Lower leg skin (tissue), 4 donors: ENCODE data around the gene PROSER2. TPM values are rescaled to one million over a fixed set of nuclear protein-coding genes. Genes with fewer than 3 reads are reported as not detected.

Source experiments
- DNase-seq, 2 donors: peaks; one replicate each; pipeline ENCODE4 v3.0.0-alpha.2; 2019; ENCODE audit warnings: low spot score in 2 of 2
- H3K4me3 ChIP-seq: fragments of 200-600 bp; sonication (generic); 2 replicates; pipeline ENCODE4 v1.5.1; 2017; ENCODE audit warnings: mild to moderate bottlenecking, low read depth; ENCODE audit not compliant: poor library complexity, severe bottlenecking
- POLR2A ChIP-seq, 2 donors: fragments of 450-650 bp; IDR thresholded peaks; one replicate each; pipeline ENCODE4 v1.6.1; 2016 to 2017; ENCODE audit warnings: antibody characterized with exemption in 2 of 2, mild to moderate bottlenecking in 1 of 2, moderate library complexity in 1 of 2
- WGBS, 2 donors: methylation state at CpG; one replicate each; pipeline ENCODE4 v1.1.5; 2018; 5-methylcytosine and 5-hydroxymethylcytosine counted together
- intact Hi-C: fragments of 100-400 bp; cut with DNase I; formaldehyde crosslinking; loops from one replicate; pipeline ENCODE4 v1.15.0; 2023; ENCODE audit warnings: low total_unique reads
- total RNA-seq, 4 donors: library from RNA; depleted of rRNA; stranded (reverse); fragments of >200 nt; gene quantifications; one replicate each; pipeline ENCODE4 v1.1.0, GENCODE V29; 2016
- TF ChIP-seq, protein P1 (sequence below), 3 donors: fragments of 450-650 bp; IDR thresholded peaks; one replicate each; pipeline ENCODE4 v1.5.1; 2016; ENCODE audit warnings: antibody characterized with exemption in 3 of 3, mild to moderate bottlenecking in 3 of 3, moderate library complexity in 2 of 3

The PROSER2 gene
- total RNA-seq, 4 donors from 2014 or later, result 5.6 to 14.7 (median 9.1) TPM

DNA sequence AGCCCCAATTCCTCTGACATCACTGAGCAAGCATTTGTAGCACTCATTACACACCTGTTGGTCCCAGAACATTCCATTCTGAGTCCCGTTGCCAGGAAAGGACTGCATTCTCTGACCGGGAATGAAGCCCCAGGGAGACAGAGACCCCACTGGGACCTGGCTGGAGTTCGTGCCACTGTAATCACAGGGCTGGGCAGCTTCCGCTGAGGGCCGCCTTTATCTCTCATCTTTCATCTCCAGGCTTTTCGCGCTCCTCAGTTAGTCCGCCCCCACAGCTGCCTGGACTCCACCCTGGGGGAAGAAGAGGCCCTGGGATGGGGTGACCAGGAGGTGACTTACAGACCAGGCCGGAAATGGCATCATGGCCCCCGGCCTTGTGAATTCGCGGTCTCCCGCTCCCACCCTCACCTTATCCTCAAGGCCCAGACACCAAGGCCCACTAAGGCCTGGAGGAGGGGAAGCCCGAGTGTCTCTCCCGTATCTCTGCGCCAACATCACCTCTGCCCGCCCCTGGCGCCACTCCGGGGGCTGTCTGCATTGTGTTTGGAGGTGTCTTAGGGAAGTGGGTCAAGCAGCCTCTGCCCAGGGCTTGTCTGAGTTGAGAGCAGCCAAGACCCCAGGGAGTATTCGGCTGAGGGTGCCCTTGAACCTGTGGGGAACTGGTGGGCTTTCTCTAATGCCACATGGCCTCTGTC, 75.4 kb downstream of the PROSER2 start:
- no peak for DNase-seq
- H3K4me3 ChIP-seq, result no peak overlapping the region
- 69 to 82% methylated on average over 20 of the region's 20 CpGs for WGBS, 2 donors
- intact Hi-C loops, result no loop called here
- TF ChIP-seq, protein P1, sequence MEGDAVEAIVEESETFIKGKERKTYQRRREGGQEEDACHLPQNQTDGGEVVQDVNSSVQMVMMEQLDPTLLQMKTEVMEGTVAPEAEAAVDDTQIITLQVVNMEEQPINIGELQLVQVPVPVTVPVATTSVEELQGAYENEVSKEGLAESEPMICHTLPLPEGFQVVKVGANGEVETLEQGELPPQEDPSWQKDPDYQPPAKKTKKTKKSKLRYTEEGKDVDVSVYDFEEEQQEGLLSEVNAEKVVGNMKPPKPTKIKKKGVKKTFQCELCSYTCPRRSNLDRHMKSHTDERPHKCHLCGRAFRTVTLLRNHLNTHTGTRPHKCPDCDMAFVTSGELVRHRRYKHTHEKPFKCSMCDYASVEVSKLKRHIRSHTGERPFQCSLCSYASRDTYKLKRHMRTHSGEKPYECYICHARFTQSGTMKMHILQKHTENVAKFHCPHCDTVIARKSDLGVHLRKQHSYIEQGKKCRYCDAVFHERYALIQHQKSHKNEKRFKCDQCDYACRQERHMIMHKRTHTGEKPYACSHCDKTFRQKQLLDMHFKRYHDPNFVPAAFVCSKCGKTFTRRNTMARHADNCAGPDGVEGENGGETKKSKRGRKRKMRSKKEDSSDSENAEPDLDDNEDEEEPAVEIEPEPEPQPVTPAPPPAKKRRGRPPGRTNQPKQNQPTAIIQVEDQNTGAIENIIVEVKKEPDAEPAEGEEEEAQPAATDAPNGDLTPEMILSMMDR (IDR thresholded peaks at IDR 0.05), result no peak
- no peak for TF ChIP-seq POLR2A (IDR thresholded peaks at IDR 0.05)

DNA sequence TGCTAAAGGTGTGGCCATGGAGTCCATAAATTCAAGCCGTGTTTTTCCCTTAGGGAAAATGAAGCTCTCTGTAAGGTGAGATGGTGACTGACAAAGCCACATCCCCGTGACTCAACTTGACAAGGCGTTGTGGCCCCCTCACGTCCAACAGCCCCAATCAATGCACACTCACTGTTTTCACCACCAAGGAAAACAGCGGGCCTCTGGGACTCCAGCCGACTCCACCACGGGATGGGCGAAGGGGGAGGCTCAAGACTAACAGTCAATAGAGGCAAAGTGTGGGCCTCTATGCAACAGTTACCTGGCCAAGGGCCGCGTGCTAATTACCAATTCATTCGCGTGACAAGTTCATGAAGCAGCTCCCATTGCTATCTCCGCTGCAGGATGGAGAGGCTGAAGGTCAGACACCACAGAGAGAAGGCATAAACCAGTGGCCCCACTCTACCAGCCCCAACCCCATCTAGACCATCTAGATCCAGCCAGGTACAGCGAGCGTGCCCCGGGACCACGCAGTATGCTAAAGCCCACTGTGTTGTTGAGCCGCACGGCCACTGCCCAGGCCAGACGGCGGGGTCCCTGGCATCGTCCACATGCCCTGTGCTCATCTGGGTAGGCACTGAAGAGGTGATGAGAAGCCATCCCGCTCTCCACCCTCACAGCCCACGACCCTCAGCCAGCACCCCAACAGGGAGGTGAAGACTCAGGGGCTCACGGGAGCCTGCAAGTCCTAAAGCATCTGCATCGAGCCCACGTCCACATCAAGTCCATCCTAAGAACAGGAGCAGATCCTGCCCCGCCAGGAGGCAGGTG, 76.1 kb downstream of the PROSER2 start:
- DNase-seq, result no peak
- WGBS, 2 donors, result 90 to 92% methylated on average over 24 to 28 of the region's 28 CpGs
- H3K4me3 ChIP-seq, result no peak overlapping the region
- intact Hi-C loops, result no loop called here
- TF ChIP-seq, protein P1 (IDR thresholded peaks at IDR 0.05), result no peak
- no peak for TF ChIP-seq POLR2A (IDR thresholded peaks at IDR 0.05)

DNA sequence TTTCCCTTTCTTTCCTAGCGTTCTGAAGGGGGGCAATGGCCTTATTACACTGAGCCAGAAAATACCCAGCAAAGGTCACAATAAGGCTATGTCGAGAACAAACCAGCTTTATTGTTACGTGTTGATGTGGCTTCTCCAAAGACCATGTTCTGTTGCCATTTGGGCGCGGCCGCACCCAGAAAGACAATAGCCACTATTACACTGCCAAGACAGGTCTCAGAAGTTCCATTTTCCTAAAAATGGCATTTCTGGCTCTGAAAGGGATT, 77.8 kb downstream of the PROSER2 start:
- intact Hi-C loops, result no loop called here
- WGBS, 2 donors, result 82 to 85% methylated on average over 6 of the region's 6 CpGs
- no peak for TF ChIP-seq POLR2A (IDR thresholded peaks at IDR 0.05)
- TF ChIP-seq, protein P1 (IDR thresholded peaks at IDR 0.05), result no peak
- no peak for DNase-seq
- no peak overlapping the region for H3K4me3 ChIP-seq

DNA sequence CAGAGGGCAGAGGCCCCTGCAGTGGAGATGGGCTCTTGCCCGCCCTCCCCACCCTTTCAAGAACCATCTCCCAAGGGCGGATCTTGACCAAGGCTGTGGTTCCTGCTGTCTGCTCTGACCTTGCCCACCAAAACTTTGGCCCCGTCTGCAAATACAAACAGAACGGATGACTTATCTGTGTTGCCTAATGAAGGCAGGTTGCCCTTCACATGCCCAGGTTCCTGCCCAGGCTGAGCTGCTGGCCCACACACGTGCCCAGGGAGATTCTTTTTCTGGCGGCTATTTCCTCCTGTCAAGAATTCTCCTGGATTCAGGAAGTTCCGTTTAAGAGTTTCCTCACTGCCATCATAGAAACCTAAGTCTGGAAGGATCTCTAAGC, 78.3 kb downstream of the PROSER2 start:
- TF ChIP-seq POLR2A (IDR thresholded peaks at IDR 0.05), result no peak
- TF ChIP-seq, protein P1 (IDR thresholded peaks at IDR 0.05), result no peak
- intact Hi-C loops, result no loop called here
- H3K4me3 ChIP-seq, result no peak overlapping the region
- no peak for DNase-seq
- WGBS, 2 donors, result 65 to 76% methylated on average over 7 of the region's 7 CpGs

DNA sequence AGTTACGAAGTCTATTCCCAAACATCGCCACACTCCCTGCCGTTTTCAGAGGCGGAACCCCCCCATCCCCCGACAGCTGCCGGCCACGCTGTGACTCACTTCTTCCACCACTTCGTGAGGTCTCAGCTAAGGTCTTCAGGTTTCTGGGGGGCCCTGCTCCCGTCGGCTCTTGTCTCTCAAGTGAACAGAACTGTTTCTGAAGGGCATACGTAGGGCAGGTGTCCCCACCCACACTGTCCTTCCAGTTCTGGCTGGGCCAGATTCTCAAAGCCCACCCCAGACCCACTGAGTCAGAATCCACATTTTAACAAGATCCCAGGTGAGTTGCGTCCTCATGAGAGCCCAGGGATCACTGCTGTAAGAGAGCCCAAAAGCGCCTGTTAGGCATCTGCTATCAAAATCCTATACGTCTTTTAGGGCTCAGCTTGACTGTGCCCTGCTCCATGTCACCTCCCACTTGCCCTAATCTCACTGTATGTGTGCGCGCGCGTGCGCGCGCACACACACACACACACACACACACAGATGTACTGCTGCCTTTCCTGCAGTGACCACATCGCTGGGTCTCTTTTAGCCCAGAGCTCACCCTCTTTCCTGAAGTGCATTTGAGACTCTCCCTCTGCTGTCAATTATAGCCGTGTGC, 78.8 kb downstream of the PROSER2 start:
- no peak for DNase-seq
- intact Hi-C loops, result no loop called here
- TF ChIP-seq, protein P1 (IDR thresholded peaks at IDR 0.05), result no peak
- TF ChIP-seq POLR2A (IDR thresholded peaks at IDR 0.05), result no peak
- 74 to 77% methylated on average over 23 of the region's 23 CpGs for WGBS, 2 donors
- no peak overlapping the region for H3K4me3 ChIP-seq
